Heart left ventricle (tissue), 16 donors: Measurements from ENCODE around the gene RUNX2. TPM values are rescaled to one million over a fixed set of nuclear protein-coding genes. Genes with fewer than 3 reads are reported as not detected.
"Not testable (repeated sequence)": the region's sequence is repeated elsewhere in the genome, so short reads cannot be mapped to it uniquely, and the experiment has no call there.

Experiments used
- ATAC-seq, 4 donors: fragments of 200-7000 bp; cut with Tn5 transposase; one replicate each; pipeline ENCODE4 v1.9.1; 2020 to 2022; ENCODE audit warnings: moderate library complexity in 4 of 4, mild to moderate bottlenecking in 3 of 4, moderate number of reproducible peaks in 1 of 4
- DNase-seq, 5 donors: peaks; one replicate each; pipeline ENCODE4 v3.0.0-alpha.2; 2020
- H3K27ac ChIP-seq, 12 donors: fragments of 200-600 bp; sonication (generic) in 4 of 12; one replicate each; pipeline versions ENCODE4 v1.5.0 to v1.8.0; 2016 to 2022; ENCODE audit warnings: mild to moderate bottlenecking in 2 of 12
- H3K27me3 ChIP-seq, 9 donors: fragments of 200-600 bp; sonication (generic) in 2 of 9; one replicate each; pipeline versions ENCODE4 v1.5.1 to v1.8.0; 2016 to 2022; ENCODE audit warnings: mild to moderate bottlenecking in 3 of 9
- H3K36me3 ChIP-seq, 9 donors: fragments of 200-600 bp; sonication (generic) in 2 of 9; one replicate each; pipeline versions ENCODE4 v1.5.0 to v1.8.0; 2018 to 2022; ENCODE audit warnings: mild to moderate bottlenecking in 2 of 9
- H3K4me1 ChIP-seq, 12 donors: fragments of 200-600 bp; sonication (generic) in 4 of 12; one replicate each; pipeline versions ENCODE4 v1.5.0 to v1.8.0; 2016 to 2022; ENCODE audit warnings: mild to moderate bottlenecking in 3 of 12
- H3K4me3 ChIP-seq, 12 donors: fragments of 200-600 bp; sonication (generic) in 4 of 12; one replicate each; pipeline versions ENCODE4 v1.5.0 to v1.8.0; 2017 to 2022; ENCODE audit warnings: mild to moderate bottlenecking in 9 of 12, moderate library complexity in 4 of 12
- H3K9me3 ChIP-seq, 12 donors: fragments of 200-600 bp; sonication (generic) in 4 of 12; one replicate each; pipeline versions ENCODE4 v1.5.0 to v1.8.0; 2016 to 2022; ENCODE audit warnings: mild to moderate bottlenecking in 1 of 12
- CTCF ChIP-seq, 12 donors: fragments of 200-600 bp; sonication (generic) in 4 of 12; IDR thresholded peaks; one replicate each; pipeline versions ENCODE4 v1.5.0 to v1.8.0; 2018 to 2022; ENCODE audit warnings: antibody characterized with exemption in 12 of 12, mild to moderate bottlenecking in 5 of 12
- POLR2A ChIP-seq, 2 donors: fragments of 450-650 bp; IDR thresholded peaks; one replicate each; pipeline ENCODE4 v1.6.1; 2017; ENCODE audit warnings: antibody characterized with exemption in 2 of 2, mild to moderate bottlenecking in 2 of 2, moderate library complexity in 2 of 2
- WGBS, 4 donors: extraction: QIAGEN DNeasy Blood & Tissue Kit in 2 of 4; methylation state at CpG; one replicate each; pipeline versions ENCODE4 v1.1.5 to v1.1.7; 2013 to 2018; 5-methylcytosine and 5-hydroxymethylcytosine counted together
- intact Hi-C, 10 donors: fragments of 100-400 bp; cut with DNase I; formaldehyde crosslinking; loops; one replicate each; pipeline versions ENCODE4 v1.11.1 to v1.14.2; 2022
- polyA plus RNA-seq, 2 donors: library from polyadenylated mRNA; stranded (reverse); fragments of 200-250 nt; gene quantifications; one replicate each; pipeline ENCODE4 v1.2.3, GENCODE V29; 2013
- total RNA-seq, 9 donors: library from RNA; depleted of rRNA in 2 of 9; stranded (reverse); fragments of >200 nt in 2 of 9; fragmentation: NEBNext Ultra II Directional in 3 of 9; extraction: Animal tissue kit (Norgen Biotek cat#: 25700) in 3 of 9; gene quantifications; one replicate each; pipeline versions ENCODE4 v1.1.0 to v1.2.4, GENCODE V29; 2016 to 2023
- donor health status: ischemic (EF 13 %, LVEDD 7.1; RV severe dilation, severe dysfunction).
- donor health status: healthy with polysubstance abuse.
- donor health status: DM: no; HTN: yes; CAD: no.
- donor health status: DM: no; HTN: no; CAD: no.
- donor health status: ischemic (EF 25% LVEDD 6.9; RV normal size, moderate dysfunction).
- donor health status: ischemic (EF 25% LVEDD 5.7; RV mildly dilated, moderate dysfunction).
- donor health status: healthy.
- donor health status: DM: yes; HTN: yes; CAD: no.
- donor health status: ischemic (EF 35%, LVEDD 5.7; RV mildly dilated, moderate dysfunction).
- donor health status: nonischemic (EF 11% LVEDD 7.7; RV severe dilation, severe dysfunction).
- donor health status: DM: yes; HTN: yes; CAD: no.
- donor health status: PGD.
- donor health status: ischemic (EF 29% LVEDD 5.4; RV normal size, mild dysfunction).
- donor health status: nonischemic (EF 23%, LVEDD 6.1; RV moderate dilation, normal function).

The RUNX2 gene
- total and polyA plus RNA-seq, 11 donors, result 0.37 to 3.1 (median 2.0) TPM

- no peak for TF ChIP-seq CTCF (IDR thresholded peaks at IDR 0.05)
- TF ChIP-seq POLR2A (IDR thresholded peaks at IDR 0.05), result no peak
- no peak for DNase-seq
- intact Hi-C loops, result no loop called here
- Histone ChIP-seq H3K4me3 (no peak overlapping the region), H3K4me1 (no peaks in the 10 kb centered on the region), H3K36me3 (no peaks in the 10 kb centered on the region), H3K9me3 (peaks cover 0 to 10% (median 0%) of the 10 kb centered on the region in 12 donors), H3K27ac (no peak overlapping the region), H3K27me3 (no peaks in the 10 kb centered on the region)
- WGBS, 4 donors, result 88 to 94% (median 89%) methylated on average over 3 of the region's 3 CpGs
- no peak for ATAC-seq
Measured at GRCh38 chr6:45293306-45293705, 34.8 kb upstream of the RUNX2 start.

GRCh38 chr6:45294065-45294701 is 33.9 kb upstream of the RUNX2 start:
- H3K27me3 ChIP-seq, H3K36me3 ChIP-seq, H3K4me1 ChIP-seq, H3K9me3 ChIP-seq, H3K27ac ChIP-seq, DNase-seq, intact Hi-C loops, ATAC-seq, H3K4me3 ChIP-seq: not testable (repeated sequence)
- 21 to 61% (median 47%) methylated on average over 1 of the region's 1 CpG for WGBS, 4 donors

GRCh38 chr6:45297320-45297719 is 30.8 kb upstream of the RUNX2 start:
- peaks cover 0 to 10% (median 0%) of the 10 kb centered on the region in 12 donors for H3K9me3 ChIP-seq

GRCh38 chr6:45299096-45299581 is 29.0 kb upstream of the RUNX2 start:
- TF ChIP-seq CTCF (IDR thresholded peaks at IDR 0.05) (no peak), POLR2A (IDR thresholded peaks at IDR 0.05) (no peak)
- WGBS, 4 donors, result 94 to 100% (median 96%) methylated on average over 3 of the region's 3 CpGs
- H3K27ac ChIP-seq, result no peak overlapping the region
- intact Hi-C loops, result no loop called here
- no peak overlapping the region for H3K4me3 ChIP-seq
- H3K9me3 ChIP-seq, result peaks cover 0 to 12% (median 0%) of the 10 kb centered on the region in 12 donors
- H3K4me1 ChIP-seq, result no peaks in the 10 kb centered on the region
- no peak for ATAC-seq
- no peaks in the 10 kb centered on the region for H3K27me3 ChIP-seq
- H3K36me3 ChIP-seq, result no peaks in the 10 kb centered on the region
- no peak for DNase-seq

More at GRCh38 chr6:45297320-45297719, 30.8 kb upstream of the RUNX2 start:
- H3K27ac ChIP-seq, result no peak overlapping the region
- H3K4me3 ChIP-seq, result no peak overlapping the region
- H3K4me1 ChIP-seq, result no peaks in the 10 kb centered on the region
- ATAC-seq (no peak), DNase-seq (no peak)
- no peaks in the 10 kb centered on the region for H3K36me3 ChIP-seq
- intact Hi-C loops, result no loop called here
- TF ChIP-seq CTCF (IDR thresholded peaks at IDR 0.05), result no peak
- no peak for TF ChIP-seq POLR2A (IDR thresholded peaks at IDR 0.05)
- no peaks in the 10 kb centered on the region for H3K27me3 ChIP-seq

GRCh38 chr6:45300736-45301135 is 27.4 kb upstream of the RUNX2 start:
- DNase-seq (no peak), ATAC-seq (no peak)
- Histone ChIP-seq H3K9me3 (peaks cover 0 to 9% (median 0%) of the 10 kb centered on the region in 12 donors), H3K36me3 (no peaks in the 10 kb centered on the region), H3K4me1 (no peaks in the 10 kb centered on the region), H3K27me3 (no peaks in the 10 kb centered on the region), H3K27ac (no peak overlapping the region), H3K4me3 (no peak overlapping the region)
- intact Hi-C loops, result no loop called here
- TF ChIP-seq POLR2A (IDR thresholded peaks at IDR 0.05) (no peak), CTCF (IDR thresholded peaks at IDR 0.05) (no peak)
- WGBS, 4 donors, result 88 to 97% (median 95%) methylated on average over 1 of the region's 1 CpG
